IMR-90 (cell line): ENCODE data around the gene ADCK2. TPM values are rescaled to one million over a fixed set of nuclear protein-coding genes. Genes with fewer than 3 reads are reported as not detected.

ENCODE experiments used
- ATAC-seq: fragments of 200-7000 bp; cut with Tn5 transposase; 2 replicates; pipeline ENCODE4 v1.9.1; 2020; ENCODE audit warnings: low read depth, mild to moderate bottlenecking, moderate library complexity
- BruUV-seq: library from RNA; stranded (reverse); fragments of 400-500 nt; replicated peaks from 2 replicates; lab custom pipeline; 2021; lab: Mats Ljungman, UMichigan
- CTCF ChIA-PET: fragments of 300-600 bp; formaldehyde crosslinking; extraction: SDS; loops from one replicate; lab custom pipeline; 2021; ENCODE audit warnings: antibody characterized with exemption; lab: Yijun Ruan, JAX
- POLR2A ChIA-PET: fragments of 300-600 bp; sonication (Branson Sonifier 250); formaldehyde crosslinking; loops from one replicate; lab custom pipeline; 2022; ENCODE audit warnings: antibody characterized with exemption; ENCODE audit not compliant: unreplicated experiment; lab: Charles Lee
- DNase-seq: peaks from one replicate; pipeline ENCODE4 v3.0.0; 2013
- H2AFZ ChIP-seq: replicated peaks from 2 replicates; pipeline ENCODE3; 2013; ENCODE audit warnings: low read length, mild to moderate bottlenecking; ENCODE audit not compliant: poor library complexity
- H2AK5ac ChIP-seq: 2 replicates; pipeline ENCODE4 v1.6.1; 2013; ENCODE audit warnings: low read depth, low read length, inconsistent platforms
- H2AK9ac ChIP-seq: replicated peaks from 2 replicates; pipeline ENCODE3; 2013; ENCODE audit warnings: mild to moderate bottlenecking, low read depth, low read length, moderate library complexity; ENCODE audit not compliant: poor library complexity
- H2BK120ac ChIP-seq: 2 replicates; pipeline ENCODE4 v1.6.1; 2013; ENCODE audit warnings: low read depth, low read length, inconsistent platforms
- H2BK15ac ChIP-seq: 3 replicates; pipeline ENCODE4 v1.6.1; 2013; ENCODE audit warnings: low read depth, low read length, inconsistent platforms
- H2BK20ac ChIP-seq: 2 replicates; pipeline ENCODE4 v1.6.1; 2013; ENCODE audit warnings: low read depth, mild to moderate bottlenecking, inconsistent platforms, low read length, moderate library complexity
- H2BK5ac ChIP-seq: 2 replicates; pipeline ENCODE4 v1.6.1; 2013; ENCODE audit warnings: mild to moderate bottlenecking, low read depth, low read length, inconsistent platforms; ENCODE audit not compliant: poor library complexity, severe bottlenecking
- H3K14ac ChIP-seq: replicated peaks from 2 replicates; pipeline ENCODE4 v1.6.1; 2013; ENCODE audit warnings: low read depth, low read length, inconsistent platforms
- H3K18ac ChIP-seq: 2 replicates; pipeline ENCODE4 v1.6.1; 2013; ENCODE audit warnings: low read depth, low read length, control low read depth
- H3K23ac ChIP-seq: 2 replicates; pipeline ENCODE4 v1.6.1; 2013; ENCODE audit warnings: low read depth, low read length, inconsistent platforms
- H3K27ac ChIP-seq: 2 replicates; pipeline ENCODE4 v1.5.1; 2013; ENCODE audit warnings: mild to moderate bottlenecking, control low read depth, low read length; ENCODE audit not compliant: insufficient read depth
- H3K27me3 ChIP-seq: 2 replicates; pipeline ENCODE4 v1.6.1; 2013; ENCODE audit warnings: low read length; ENCODE audit not compliant: control insufficient read depth, insufficient read depth
- H3K36me3 ChIP-seq: 2 replicates; pipeline ENCODE4 v1.6.1; 2013; ENCODE audit warnings: low read length, mixed read lengths; ENCODE audit not compliant: control insufficient read depth, insufficient read depth
- H3K4ac ChIP-seq: 2 replicates; pipeline ENCODE4 v1.6.1; 2013; ENCODE audit warnings: low read depth, low read length, inconsistent platforms
- H3K4me1 ChIP-seq: 2 replicates; pipeline ENCODE4 v1.6.1; 2013; ENCODE audit warnings: low read length, mixed read lengths; ENCODE audit not compliant: control insufficient read depth, insufficient read depth
- H3K4me2 ChIP-seq: 2 replicates; pipeline ENCODE4 v1.6.1; 2013; ENCODE audit warnings: low read depth, mild to moderate bottlenecking, control low read depth, low read length, moderate library complexity
- H3K4me3 ChIP-seq: 2 replicates; pipeline ENCODE4 v1.5.1; 2013; ENCODE audit warnings: low read depth, mild to moderate bottlenecking, control low read depth, low read length, moderate library complexity; ENCODE audit not compliant: insufficient read depth
- H3K56ac ChIP-seq: 2 replicates; pipeline ENCODE4 v1.6.1; 2013; ENCODE audit warnings: low read length, inconsistent platforms; ENCODE audit not compliant: insufficient read depth; ENCODE audit errors: extremely low read depth
- H3K79me1 ChIP-seq, 2 experiments: 2 replicates each; pipeline ENCODE4 v1.6.1; 2013; ENCODE audit warnings: low read length in 2 of 2, inconsistent platforms in 1 of 2, low read depth in 1 of 2
- H3K9ac ChIP-seq: 2 replicates; pipeline ENCODE4 v1.6.1; 2013; ENCODE audit warnings: low read depth, low read length, control low read depth
- H3K9me1 ChIP-seq: 2 replicates; pipeline ENCODE4 v1.6.1; 2013; ENCODE audit warnings: low read length, inconsistent platforms; ENCODE audit not compliant: insufficient read depth
- H3K9me3 ChIP-seq: 2 replicates; pipeline ENCODE4 v1.6.1; 2013; ENCODE audit warnings: low read length; ENCODE audit not compliant: control insufficient read depth, insufficient read depth
- H4K20me1 ChIP-seq: 2 replicates; pipeline ENCODE4 v1.6.1; 2013; ENCODE audit warnings: low read length, inconsistent platforms; ENCODE audit not compliant: insufficient read depth
- H4K5ac ChIP-seq: 2 replicates; pipeline ENCODE4 v1.6.1; 2013; ENCODE audit warnings: mild to moderate bottlenecking, low read depth, low read length, control low read depth
- H4K8ac ChIP-seq, 2 experiments: 2 replicates each; pipeline ENCODE4 v1.6.1; 2013; ENCODE audit warnings: low read depth in 2 of 2, low read length in 2 of 2, control low read depth in 1 of 2, inconsistent platforms in 1 of 2
- H4K91ac ChIP-seq: 2 replicates; pipeline ENCODE4 v1.6.1; 2013; ENCODE audit warnings: low read depth, low read length, inconsistent platforms; ENCODE audit not compliant: insufficient read depth
- CEBPB ChIP-seq: IDR thresholded peaks from 2 replicates; pipeline ENCODE4 v1.6.1; 2012; ENCODE audit warnings: low read depth, low read length, improper control_type of control experiment
- CHD1 ChIP-seq: IDR thresholded peaks from 2 replicates; pipeline ENCODE4 v1.6.1; 2012; ENCODE audit warnings: low read depth, low read length, improper control_type of control experiment
- FOS ChIP-seq: fragments of 150-350 bp; IDR thresholded peaks from 2 replicates; pipeline ENCODE4 v1.6.1; 2016; ENCODE audit warnings: low read depth, low read length
- MAFK ChIP-seq: IDR thresholded peaks from 2 replicates; pipeline ENCODE4 v1.6.1; 2012; ENCODE audit warnings: low read depth, low read length, improper control_type of control experiment
- MXI1 ChIP-seq: IDR thresholded peaks from 2 replicates; pipeline ENCODE4 v1.6.1; 2012; ENCODE audit warnings: low read depth, mild to moderate bottlenecking, low read length, moderate library complexity, borderline replicate concordance
- SMC3 ChIP-seq: fragments of 150-350 bp; IDR thresholded peaks from 2 replicates; pipeline ENCODE4 v1.6.1; 2016; ENCODE audit warnings: low read depth, mild to moderate bottlenecking, antibody characterized with exemption, low read length, moderate library complexity
- WGBS, 2 experiments: methylation state at CpG; one replicate each; pipeline versions ENCODE4 v1.1.5 to v1.1.7; 2013; ENCODE audit warnings: missing lambda C conversion rate in 2 of 2; ENCODE audit not compliant: insufficient read length in 1 of 2; ENCODE audit errors: extremely low coverage in 2 of 2; 5-methylcytosine and 5-hydroxymethylcytosine counted together
- dilution Hi-C: fragments of 300-500 bp; cut with HindIII; formaldehyde crosslinking; loops from one replicate; pipeline ENCODE4 v1.14.3; 2018; ENCODE audit warnings: low sequenced_read_pairs; ENCODE audit not compliant: unreplicated experiment
- in situ Hi-C: fragments of 300-500 bp; cut with MboI; formaldehyde crosslinking; loops from 3 replicates; pipeline ENCODE4 v1.14.3; 2019; ENCODE audit warnings: low sequenced_read_pairs, inconsistent platforms, mixed read lengths
- intact Hi-C: fragments of 100-400 bp; cut with micrococcal nuclease; formaldehyde crosslinking; loops from 2 replicates; pipeline ENCODE4 v1.10.0; 2022
- polyA plus RNA-seq, 3 experiments: library from polyadenylated mRNA; depleted of rRNA; stranded (reverse); fragments of >200 nt; gene quantifications; 2 replicates each; pipeline ENCODE4 v1.2.3, GENCODE V29; 2012; ENCODE audit warnings: low replicate concordance in 1 of 3
- total RNA-seq: library from RNA; depleted of rRNA; stranded (reverse); fragments of >200 nt; gene quantifications from 2 replicates; pipeline ENCODE4 v1.2.3, GENCODE V29; 2012
- TF ChIP-seq, protein P1 (sequence below): fragments of 150-350 bp; IDR thresholded peaks from 2 replicates; pipeline ENCODE4 v1.6.1; 2016; ENCODE audit warnings: low read depth, mild to moderate bottlenecking, low read length, moderate library complexity, borderline replicate concordance
- TF ChIP-seq, protein P2 (sequence below): conservative IDR thresholded peaks from 2 replicates; pipeline ENCODE4 v1.5.1; 2012; ENCODE audit warnings: mild to moderate bottlenecking, low read depth, low read length, improper control_type of control experiment

ADCK2 gene
- total and polyA plus RNA-seq, 2 of the 4 experiments (the other 2 are of a cell fraction), result 7.1 to 10.0 TPM

DNA sequence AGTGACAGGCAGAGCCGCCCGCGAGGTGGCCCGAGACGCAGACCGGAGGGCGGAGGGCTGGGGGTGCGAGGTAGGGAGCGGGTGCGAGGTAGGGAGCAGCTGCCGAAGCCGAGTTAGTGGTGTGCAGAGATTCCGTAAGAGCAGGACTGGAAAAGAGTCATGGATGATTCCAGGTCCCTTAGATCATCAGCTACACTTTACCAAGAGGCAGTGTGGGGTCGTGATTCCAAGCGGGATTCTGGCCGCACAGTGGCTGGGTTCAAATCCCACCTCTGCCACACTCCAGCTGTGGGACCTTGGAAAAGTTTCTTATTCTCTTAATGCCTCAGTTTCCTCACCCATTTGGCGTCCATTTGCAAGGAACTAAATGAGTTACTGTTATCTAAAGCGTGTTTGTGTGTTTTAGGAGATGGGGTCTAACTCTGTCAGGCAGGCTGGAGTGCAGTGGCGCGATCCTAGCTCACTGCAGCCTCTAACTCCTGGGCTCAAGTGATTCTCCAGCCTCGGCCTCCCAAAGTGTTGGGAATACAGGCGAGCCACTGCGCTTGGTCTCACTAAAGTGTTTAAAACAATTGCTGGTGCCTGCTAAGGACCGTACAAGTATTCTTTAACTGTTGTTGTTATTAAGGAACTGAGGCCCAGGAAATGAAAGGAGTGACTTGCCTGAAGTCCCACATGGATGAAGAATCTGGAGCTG lies 24.9 kb downstream of the ADCK2 start:
- 54% methylated on average over 10 of the region's 24 CpGs; no CpG with 5 or more reads in 1 of the 2 experiments for WGBS, 2 experiments
- H3K4me2 ChIP-seq, result peak overlapping the region; percentile 86
- H3K4ac ChIP-seq, result peak overlapping the region; percentile 61
- in situ Hi-C loops (no loop called here), dilution Hi-C loops (no loop called here), intact Hi-C loops (loop anchor here (2.0 to 10.0 kb wide), 2 partner anchors 223 to 227 kb away; partner anchors contain the start of gene BRAF)
- peaks cover 6% of the 10 kb centered on the region; the same call in 1 of the 2 replicates for H3K9me1 ChIP-seq
- DNase-seq, result peak; percentile 64
- H3K14ac ChIP-seq, result peak overlapping the region; percentile 54
- H3K4me3 ChIP-seq, result peak overlapping the region; percentile 92
- no peak overlapping the region for H2BK15ac ChIP-seq
- peaks cover 13 to 37% of the 10 kb centered on the region in 2 experiments; a peak in 3 of 4 replicates for H3K79me1 ChIP-seq
- H4K91ac ChIP-seq, result peak overlapping the region; percentile 51; the same call in 1 of the 2 replicates
- peaks cover 5% of the 10 kb centered on the region for H3K4me1 ChIP-seq
- H3K27ac ChIP-seq, result peak overlapping the region; percentile 94
- peak overlapping the region; percentile 93 for H2AK9ac ChIP-seq
- H2AK5ac ChIP-seq, result peak overlapping the region; percentile 35; the same call in 1 of the 2 replicates
- H2BK20ac ChIP-seq, result peak overlapping the region; percentile 21; the same call in 1 of the 2 replicates
- no peaks in the 10 kb centered on the region for H3K36me3 ChIP-seq
- no peaks in the 10 kb centered on the region for H3K27me3 ChIP-seq
- POLR2A ChIA-PET, result no interaction called here
- CTCF ChIA-PET, result interaction anchor here (0.6 kb wide), 1 partner anchor 402 kb away, joined by 3 read pairs; no protein-coding TSS in a partner anchor
- peak overlapping the region; percentile 85 for H3K9ac ChIP-seq
- H4K20me1 ChIP-seq, result no peaks in the 10 kb centered on the region; the same call in 1 of the 2 replicates
- H3K9me3 ChIP-seq, result no peaks in the 10 kb centered on the region
- no peak overlapping the region for H3K18ac ChIP-seq
- peak overlapping the region; percentile 51 for H2BK5ac ChIP-seq
- H3K23ac ChIP-seq, result peak overlapping the region; percentile 97
- peak overlapping the region; percentile 50 to 72; a peak in 3 of 4 replicates for H4K8ac ChIP-seq
- H2AFZ ChIP-seq, result peak overlapping the region; percentile 89
- no peak for ATAC-seq
- H2BK120ac ChIP-seq, result peak overlapping the region; percentile 18; the same call in 1 of the 2 replicates
- peak overlapping the region; percentile 2; the same call in 1 of the 2 replicates for H4K5ac ChIP-seq
- BruUV-seq, result no TSS peak
- TF ChIP-seq CHD1 (no peak), MXI1 (no peak; the same call in 1 of the 2 replicates), MAFK (no peak), CEBPB (0 out of 2 replicates have a peak, but pooled peaks have one; percentile 31), FOS (no peak), SMC3 (0 out of 2 replicates have a peak, but pooled peaks have one; percentile 10)
- TF ChIP-seq, protein P1, sequence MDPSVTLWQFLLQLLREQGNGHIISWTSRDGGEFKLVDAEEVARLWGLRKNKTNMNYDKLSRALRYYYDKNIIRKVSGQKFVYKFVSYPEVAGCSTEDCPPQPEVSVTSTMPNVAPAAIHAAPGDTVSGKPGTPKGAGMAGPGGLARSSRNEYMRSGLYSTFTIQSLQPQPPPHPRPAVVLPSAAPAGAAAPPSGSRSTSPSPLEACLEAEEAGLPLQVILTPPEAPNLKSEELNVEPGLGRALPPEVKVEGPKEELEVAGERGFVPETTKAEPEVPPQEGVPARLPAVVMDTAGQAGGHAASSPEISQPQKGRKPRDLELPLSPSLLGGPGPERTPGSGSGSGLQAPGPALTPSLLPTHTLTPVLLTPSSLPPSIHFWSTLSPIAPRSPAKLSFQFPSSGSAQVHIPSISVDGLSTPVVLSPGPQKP, result no peak
- TF ChIP-seq, protein P2, sequence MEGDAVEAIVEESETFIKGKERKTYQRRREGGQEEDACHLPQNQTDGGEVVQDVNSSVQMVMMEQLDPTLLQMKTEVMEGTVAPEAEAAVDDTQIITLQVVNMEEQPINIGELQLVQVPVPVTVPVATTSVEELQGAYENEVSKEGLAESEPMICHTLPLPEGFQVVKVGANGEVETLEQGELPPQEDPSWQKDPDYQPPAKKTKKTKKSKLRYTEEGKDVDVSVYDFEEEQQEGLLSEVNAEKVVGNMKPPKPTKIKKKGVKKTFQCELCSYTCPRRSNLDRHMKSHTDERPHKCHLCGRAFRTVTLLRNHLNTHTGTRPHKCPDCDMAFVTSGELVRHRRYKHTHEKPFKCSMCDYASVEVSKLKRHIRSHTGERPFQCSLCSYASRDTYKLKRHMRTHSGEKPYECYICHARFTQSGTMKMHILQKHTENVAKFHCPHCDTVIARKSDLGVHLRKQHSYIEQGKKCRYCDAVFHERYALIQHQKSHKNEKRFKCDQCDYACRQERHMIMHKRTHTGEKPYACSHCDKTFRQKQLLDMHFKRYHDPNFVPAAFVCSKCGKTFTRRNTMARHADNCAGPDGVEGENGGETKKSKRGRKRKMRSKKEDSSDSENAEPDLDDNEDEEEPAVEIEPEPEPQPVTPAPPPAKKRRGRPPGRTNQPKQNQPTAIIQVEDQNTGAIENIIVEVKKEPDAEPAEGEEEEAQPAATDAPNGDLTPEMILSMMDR, result no peak
- peak overlapping the region; percentile 70; the same call in 1 of the 2 replicates for H3K56ac ChIP-seq
